Brain pericyte (primary cell): Measurements from ENCODE around the gene WFDC8.

ENCODE experiments used
- DNase-seq: peaks from one replicate; pipeline ENCODE4 v3.0.0-alpha.2; 2012; ENCODE audit warnings: low read depth, low spot score

WFDC8 gene

DNA sequence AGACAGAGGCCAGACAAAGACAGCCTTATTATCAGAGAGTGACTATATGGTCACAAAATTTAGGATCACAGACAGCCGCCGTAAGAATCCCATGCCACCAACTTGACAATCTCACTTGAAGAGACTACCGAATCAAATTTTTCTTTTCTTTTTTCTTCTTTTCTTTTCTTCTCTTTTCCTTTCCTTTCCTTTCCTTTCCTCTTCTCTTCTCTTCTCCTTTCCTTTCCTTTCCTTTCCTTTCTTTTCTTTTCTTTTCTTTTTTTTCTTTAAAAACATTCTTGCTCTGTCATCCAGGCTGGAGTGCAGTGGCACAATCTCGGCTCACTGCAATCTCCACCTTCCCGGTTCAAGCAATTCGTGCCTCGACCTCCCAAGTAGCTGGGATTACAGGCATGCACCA, 30.7 kb downstream of the WFDC8 start:
- no peak for DNase-seq

DNA sequence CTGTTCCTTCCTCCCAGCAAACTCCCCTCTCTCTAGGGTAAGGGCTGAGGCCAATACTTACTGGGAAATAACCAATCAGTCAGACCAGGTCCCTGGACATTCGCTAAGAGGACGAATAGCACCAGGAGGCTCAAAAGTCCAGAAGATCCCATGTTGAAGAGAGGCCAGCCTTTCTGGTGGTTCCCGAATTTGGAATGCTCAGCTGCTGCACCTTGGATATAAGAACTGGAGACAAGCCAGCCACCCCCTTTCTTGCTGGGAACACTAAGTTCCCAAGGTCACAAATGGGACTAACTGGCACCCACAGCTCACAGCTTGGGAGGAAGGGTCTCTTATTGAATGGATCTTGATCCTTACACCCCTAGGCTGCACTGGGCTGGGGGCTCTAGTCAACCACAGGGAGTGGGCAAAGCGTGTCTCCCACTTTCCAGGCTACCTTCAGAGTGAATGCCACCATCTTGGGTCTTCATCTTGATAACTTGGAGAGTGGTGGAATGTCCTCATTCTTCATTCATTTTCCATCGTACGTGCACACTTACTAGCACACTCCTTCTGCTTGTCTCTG, 31.8 kb downstream of the WFDC8 start, which contains the start of gene EPPIN:
EPPIN (minus strand) TSS at position 196 of the 565 bp plus-strand sequence; CDS start at position 152, 44 bp downstream.
- no peak for DNase-seq

DNA sequence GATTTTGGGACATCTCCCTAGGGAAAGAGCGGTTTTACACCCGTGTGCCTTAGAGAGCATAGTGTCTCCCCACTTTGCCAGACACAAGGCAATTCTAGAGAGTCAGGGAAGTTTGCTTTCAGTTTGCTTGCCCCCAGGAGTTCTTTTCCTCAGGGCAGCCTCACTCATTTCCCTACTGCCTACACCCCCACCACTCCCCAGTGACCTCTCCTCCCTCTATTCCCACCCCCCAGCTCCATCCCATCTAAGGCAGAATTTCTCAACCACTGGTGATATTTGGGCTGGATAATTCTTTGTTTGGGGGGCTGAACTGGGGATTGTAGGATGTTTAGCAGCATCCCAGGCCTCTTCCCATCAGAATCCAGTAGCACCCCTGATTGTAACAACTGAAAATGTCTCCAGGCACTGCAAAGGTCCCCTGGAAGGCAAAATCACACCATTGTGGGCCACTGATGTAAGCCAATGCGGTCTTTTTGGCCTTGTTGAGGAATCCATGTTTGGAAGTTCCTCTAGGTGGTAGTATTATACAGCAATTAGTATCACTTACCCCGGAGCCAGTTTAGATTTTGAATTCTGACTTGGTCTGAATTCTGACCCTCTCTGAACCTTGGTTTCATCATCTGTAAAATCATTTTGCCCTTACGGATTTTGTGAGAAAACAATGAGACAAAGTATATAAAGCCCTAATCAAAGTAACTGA, 33.2 kb downstream of the WFDC8 start:
- no peak for DNase-seq

DNA sequence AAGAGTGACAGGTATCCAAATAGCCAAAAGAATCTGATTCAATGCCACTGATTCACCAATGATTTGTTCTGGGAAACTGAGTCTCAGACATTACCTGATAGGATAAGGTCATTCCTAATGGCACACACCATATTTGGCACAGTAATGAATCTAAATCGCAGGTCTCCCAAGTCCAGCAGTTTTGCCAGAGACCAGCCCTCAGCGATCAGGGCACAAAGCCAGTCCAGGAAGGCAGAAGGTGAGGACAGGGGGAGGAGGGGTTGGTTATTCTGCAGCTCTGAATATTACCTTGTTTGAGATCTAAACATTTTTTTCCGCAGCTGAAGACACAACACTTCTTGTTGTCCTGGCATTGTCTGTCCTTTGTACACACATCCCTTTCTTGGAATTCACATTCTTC, 33.7 kb downstream of the WFDC8 start:
- no peak for DNase-seq

DNA sequence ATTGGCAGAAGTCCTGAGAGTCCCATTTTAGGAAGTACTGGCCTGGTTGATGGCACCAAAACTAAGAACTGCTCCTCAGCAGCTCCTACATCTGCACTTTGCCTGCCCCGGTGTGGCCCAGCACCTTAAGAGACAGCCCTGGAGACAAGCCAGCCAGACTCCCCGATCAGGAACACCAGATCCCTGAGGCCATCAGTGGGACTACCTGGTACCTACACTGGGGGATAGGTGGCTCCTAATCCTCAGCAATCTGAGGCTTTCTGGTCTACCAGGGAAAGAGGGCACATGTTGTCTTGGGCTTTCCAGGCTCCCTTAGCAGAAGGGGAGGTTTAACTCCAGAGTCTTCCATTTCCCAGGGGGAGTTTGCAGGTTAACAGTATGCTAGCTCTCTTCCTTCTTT, 39.7 kb downstream of the WFDC8 start, which contains the start of gene WFDC6:
WFDC6 (minus strand) TSS at position 101 of the 400 bp plus-strand sequence; CDS start at position 26, 75 bp downstream.
- DNase-seq, result no peak

GRCh38 chr20:45538209-45538799, 40.8 kb downstream of the WFDC8 start:
- DNase-seq, result no peak

GRCh38 chr20:45527294-45527693, 51.8 kb downstream of the WFDC8 start:
- no peak for DNase-seq

DNA sequence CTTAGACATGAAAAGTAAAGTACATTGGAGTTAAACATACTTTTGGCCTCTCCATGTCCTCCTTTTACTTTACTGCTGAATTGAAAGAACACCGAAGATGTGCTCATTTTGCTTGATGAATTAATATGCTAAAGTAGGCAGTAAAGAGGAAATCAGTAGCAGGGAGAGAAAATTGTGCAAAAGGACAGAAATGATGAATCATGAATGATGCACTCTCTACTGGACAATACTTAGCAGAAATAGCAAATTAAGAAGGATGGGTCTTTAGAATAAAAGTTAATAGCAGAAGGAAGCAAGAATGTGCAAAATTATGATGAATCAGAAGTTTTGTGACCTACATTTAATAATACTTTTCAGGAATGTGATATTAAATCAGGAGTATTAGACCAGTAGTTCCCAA, 55.3 kb downstream of the WFDC8 start:
- DNase-seq, result no peak

DNA sequence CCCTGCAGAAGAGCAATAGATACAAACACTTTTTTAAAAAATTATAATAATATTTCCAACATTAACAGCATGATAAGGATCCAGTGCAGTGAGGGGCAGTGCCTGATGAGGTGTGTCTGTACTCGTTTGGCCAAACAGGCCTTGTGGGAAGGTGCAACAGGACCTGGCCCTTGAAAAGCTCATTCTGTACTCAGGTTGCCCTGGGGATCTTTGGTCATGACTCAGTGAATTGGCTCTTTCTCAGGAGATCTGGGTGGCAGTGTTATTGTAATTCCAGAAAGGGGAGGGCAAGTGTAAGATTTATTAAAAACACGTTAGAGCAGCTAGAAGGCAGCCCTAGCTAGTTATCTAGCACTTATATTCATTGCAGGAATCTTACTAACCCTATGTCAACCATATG, 60.8 kb downstream of the WFDC8 start:
- no peak for DNase-seq

DNA sequence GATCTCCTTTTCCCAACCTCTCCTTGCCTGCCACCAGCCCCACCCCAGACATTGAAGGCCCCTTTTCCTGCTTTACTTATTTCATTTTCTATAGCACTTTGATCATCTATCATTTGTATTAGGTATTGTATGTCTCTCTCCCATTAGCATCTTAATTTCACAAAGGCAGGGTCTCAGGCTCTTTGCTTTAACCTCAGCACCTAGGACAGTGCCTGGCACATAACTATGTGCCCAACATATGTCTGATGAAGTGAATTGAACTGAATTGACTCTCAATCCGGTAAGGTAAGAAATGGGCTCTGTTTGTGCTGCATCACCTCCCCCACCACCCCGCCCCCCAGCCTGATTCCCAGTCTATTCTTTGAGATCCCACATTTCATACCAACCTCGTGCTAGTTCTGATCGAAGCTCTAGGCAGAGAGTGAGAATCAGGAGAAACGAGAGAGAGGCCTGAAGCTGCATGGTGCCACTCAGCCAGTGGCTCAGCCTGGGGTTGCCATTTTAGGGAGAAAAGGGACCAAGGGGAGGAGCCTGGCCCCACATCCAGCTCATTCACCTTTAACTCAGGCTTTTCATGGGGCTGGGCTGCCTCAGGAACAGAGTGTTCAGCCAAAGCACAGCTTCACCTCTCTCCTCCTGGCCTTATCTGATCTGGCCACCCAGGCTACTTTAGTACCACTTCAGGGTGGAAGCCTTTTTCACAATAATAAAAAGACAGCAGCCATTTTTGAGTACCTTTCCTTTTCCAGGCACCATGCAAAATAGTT, 63.8 kb downstream of the WFDC8 start, which contains the start of gene SPINT3:
SPINT3 (minus strand) TSS at position 476 of the 767 bp plus-strand sequence; CDS start at position 462, 14 bp downstream.
- DNase-seq, result no peak

DNA sequence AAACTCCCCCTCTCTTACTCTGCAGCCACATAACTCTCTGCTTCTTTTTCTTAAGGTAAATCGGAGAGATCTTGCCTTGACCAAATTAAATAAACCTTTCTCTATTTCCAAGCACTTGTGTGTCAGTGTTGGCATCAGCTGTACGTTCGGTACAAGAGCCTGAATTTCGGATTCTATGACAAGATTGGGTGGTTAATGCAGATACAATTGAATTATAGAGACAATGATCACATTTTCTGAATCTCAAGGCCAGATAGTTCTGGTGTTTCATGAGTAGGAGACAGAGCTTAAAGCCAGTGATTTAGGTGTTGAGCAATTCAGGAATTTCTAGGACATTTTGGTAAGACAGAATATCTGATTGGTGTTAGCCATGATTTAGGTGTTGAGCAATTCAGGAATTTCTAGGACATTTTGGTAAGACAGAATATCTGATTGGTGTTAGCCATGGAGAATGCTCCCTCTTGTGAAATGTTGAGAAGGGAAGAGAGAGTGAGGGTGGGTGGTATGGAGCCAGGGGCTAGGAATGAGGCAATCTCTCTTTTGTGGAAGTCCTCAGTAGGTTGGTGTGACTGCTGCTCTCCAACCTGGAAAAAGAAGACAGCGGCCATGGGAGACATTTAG, 68.7 kb downstream of the WFDC8 start:
- no peak for DNase-seq

GRCh38 chr20:45509091-45509490, 70.0 kb downstream of the WFDC8 start:
- no peak for DNase-seq

- no peak for DNase-seq
Measured at GRCh38 chr20:45508068-45508886, 70.8 kb downstream of the WFDC8 start.

DNA sequence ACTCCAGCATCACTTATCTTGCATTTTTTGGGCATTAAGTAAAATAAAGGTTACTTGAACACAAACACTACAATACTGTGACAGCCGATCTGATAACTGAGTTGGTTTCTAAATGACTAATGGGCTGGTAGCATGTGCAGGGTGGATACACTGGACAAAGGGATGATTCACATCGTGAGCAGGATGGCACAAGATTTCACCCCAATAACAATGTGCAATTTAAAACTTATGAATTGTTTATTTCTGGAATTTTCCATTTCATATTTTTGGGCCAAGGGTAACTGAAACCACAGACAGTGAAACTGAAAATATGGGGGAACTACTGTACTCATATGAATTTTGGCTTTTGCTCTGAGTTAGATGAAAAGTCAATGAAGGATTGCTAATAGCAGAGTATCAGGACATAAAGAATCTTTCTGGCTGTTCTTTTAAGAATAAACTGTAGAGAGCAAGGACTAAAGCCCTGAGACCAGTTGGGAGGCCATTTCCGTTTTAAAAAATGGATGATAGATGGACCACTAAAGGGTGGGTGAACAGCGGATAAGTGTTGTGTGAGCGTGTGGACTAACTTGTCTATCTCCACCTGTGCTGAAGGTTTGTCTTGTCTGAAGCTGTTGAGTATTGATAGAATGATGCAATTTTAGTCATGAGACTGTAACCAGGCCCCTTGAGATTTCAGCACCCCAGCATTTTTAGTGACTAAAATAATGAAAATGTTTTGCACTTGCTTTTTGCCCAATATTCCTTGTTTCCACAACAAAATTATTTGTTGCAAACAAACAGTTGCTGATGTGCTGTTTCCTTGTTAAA, 71.9 kb downstream of the WFDC8 start:
- DNase-seq, result no peak

- no peak for DNase-seq
Measured at GRCh38 chr20:45506398-45506797, 72.7 kb downstream of the WFDC8 start.

GRCh38 chr20:45503403-45503802, 75.7 kb downstream of the WFDC8 start:
- DNase-seq, result no peak

DNA sequence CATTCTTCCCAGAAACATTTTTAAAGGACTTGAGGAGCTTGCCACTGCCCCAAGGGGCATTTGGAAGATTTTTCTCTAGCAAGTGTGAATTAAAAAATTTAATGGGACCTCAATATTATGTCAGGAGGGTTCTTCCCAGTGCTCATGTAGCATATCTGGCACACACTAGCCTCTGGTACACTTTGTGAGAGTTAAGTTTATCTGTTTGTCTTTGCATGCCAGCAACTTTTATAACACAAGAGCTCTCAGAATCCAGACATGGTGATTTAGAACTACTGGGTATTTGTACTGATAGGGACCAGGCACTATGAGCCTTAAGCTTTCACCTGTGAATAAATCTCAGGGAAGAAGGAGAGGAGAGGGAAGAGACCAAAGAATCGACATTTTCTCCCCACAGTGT, 76.5 kb downstream of the WFDC8 start:
- no peak for DNase-seq
